Astrocyte of the hippocampus (primary cell): ENCODE measurements around the gene UBE2N.

Experiments used
- DNase-seq: peaks from one replicate; pipeline ENCODE4 v3.0.0; 2011; ENCODE audit warnings: low read depth, low spot score

The UBE2N gene

GRCh38 chr12:93380480-93381121 is 61.1 kb downstream of the UBE2N start:
- peak; percentile 62 for DNase-seq

DNA sequence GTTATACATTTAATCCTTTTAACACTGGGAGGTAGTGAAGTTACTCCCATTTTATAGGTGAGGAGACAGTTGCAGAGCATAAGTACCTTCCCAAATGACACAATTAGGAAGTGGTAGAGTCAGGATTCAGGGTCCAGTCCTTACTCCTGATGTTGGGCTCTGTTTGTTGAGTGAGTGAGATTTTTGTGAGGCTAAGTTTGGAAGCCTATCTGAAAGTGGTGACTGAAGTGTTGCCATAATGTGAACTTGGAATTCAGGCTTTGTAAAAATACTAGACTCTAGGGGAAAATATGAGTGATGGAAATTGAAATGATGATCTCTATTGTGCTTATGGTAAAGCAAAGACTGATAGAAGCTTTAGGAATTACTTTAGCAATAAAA is 61.8 kb downstream of the UBE2N start:
- peak; percentile 19 for DNase-seq

DNA sequence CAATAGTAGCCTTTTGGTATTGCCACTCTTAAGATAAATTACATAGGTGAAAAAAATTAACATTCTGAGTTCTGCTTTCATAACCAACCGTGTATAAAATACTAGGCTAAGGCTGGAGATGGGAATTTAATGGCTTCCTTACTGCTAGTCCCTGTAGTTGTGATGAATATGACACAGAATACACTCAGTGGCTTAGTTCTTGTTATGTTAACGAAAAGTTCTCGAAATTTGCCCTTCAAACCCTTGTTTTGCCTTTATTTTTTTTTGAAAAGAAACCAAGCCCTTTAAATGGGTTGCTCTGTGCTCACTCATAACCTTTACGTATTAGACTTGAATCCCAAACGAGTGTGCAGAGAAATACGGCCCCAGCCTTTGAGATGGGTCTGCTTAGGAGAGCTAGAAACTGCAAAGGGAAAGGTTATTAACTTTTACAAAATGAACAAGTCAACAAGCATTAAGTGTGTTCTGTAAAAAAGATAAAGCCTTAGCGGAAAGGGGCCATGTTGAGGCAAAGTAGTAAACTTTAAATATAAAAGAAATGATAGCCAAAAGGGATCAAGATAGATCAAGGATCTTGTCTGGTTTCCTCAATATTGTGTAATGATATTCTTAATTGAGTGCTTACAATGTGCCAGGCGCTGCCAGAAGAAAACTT is 62.3 kb downstream of the UBE2N start:
- DNase-seq, result peak; percentile 38

DNA sequence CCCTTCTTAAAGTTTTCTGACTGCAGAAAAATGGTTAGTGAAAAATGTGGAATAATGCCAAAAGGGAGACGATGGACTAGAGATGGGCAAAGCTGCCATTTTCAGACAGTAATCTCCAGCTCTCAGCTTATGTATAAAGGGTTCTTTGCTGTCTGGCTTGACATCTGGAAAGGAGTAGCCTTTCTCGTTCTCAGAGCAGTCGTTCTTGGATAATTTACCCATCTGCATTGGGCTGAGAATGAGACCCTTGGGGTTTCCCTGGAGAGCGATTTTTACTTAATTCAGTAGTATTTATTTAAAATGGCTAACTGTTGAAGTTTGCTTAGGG is 62.8 kb downstream of the UBE2N start:
- no peak for DNase-seq

DNA sequence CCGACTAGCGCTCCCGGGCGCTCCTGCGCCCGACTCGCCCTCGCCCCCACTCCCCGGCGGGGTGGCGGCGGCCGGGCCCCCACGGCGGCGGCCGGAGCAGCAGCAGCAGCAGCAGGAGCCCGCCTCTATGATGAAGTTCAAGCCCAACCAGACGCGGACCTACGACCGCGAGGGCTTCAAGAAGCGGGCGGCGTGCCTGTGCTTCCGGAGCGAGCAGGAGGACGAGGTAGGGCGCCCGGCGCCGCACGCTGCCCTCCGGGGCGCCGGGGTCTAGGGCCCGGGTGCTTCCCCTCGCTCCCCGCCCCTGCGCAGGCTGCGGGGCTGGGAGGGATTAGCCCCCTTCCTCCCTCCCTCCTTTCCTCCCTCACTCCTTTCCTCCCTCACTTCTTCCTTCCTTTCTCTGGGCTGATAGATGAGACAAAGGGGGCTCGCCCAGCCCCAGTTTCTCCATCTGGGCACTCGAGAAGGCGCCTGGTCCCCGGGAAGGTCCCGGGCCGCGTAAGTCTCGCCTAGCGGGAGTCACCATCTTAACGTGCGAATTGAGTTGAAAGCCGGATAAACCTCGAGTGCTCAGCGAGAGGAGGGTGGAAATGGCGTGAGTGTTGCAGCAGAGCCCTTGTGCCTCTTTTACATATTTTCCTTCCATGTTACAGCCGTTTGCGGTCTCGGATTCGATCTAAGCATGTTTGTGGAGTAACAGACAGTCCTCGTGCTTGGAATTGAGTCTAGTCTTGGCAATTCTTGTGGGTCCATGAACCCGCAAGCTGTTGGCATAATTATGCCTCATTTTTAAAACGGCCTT is 63.4 kb downstream of the UBE2N start:
- peak; percentile 83 for DNase-seq

- DNase-seq, result peak; percentile 98
Observed at GRCh38 chr12:93377252-93378195, 64.2 kb downstream of the UBE2N start, which contains the start of gene NUDT4. TSS of gene NUDT4 (plus strand) at chr12:93377925. CDS start at chr12:93378323, 398 bp downstream.

DNA sequence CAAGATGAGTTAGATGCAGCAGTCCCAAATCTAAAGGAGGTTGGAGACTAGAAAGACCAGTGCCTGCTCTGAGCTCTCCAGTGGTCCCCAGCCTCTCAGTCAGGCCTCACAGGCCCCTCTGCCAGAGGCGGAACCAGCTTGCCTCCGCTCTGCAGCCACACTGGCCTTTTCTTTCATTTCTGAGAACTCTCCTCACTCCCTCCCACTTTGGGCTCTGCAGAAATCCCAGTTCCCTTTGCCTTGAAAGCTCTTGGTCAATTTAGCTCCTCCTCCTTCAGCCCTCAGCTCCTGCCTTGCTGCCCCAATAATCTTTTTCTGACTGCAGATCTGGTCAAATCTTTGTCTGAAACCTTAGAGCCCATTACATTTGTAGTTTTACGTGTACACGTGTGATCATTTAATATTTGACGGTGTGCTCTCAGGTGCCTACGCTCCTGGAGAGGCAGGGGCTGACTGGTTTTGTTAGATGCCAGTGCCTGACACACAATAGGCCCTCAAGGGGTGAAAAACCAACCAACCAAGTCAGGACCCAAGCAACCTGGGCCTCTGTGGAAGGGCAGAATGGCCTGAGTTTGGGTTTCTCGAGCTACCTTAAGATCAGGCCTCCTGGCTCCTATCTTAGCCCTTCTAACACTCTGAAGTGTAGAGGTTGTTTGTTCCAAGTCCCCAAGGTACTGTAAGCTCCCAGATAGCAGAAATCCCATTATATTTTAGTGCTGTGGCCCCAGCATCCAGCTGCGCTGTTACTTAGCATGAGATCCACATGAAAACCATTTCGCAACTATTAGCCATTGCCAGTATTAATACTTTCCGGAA is 65.1 kb downstream of the UBE2N start:
- peak; percentile 26 for DNase-seq

DNA sequence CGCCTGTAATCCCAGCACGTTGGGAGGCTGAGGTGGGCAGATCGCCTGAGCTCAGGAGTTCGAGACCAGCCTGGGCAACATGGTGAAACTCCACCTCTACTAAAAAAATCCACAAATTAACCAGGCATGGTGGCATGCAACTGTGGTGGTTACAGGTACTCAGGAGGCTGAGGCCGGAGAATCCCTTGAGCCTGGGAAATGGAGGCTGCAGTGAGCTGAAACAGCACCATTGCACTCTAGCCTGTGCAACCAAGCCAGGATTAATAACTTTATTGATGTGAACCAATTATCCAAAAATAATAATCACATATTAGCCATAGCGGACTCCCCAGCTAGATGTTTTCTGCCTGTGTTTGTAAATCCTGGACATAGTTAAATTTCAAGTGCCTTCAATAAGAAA is 65.8 kb downstream of the UBE2N start:
- no peak for DNase-seq

GRCh38 chr12:93373961-93374656 is 67.6 kb downstream of the UBE2N start:
- DNase-seq, result no peak

GRCh38 chr12:93370947-93371346 is 70.8 kb downstream of the UBE2N start:
- DNase-seq, result no peak

DNA sequence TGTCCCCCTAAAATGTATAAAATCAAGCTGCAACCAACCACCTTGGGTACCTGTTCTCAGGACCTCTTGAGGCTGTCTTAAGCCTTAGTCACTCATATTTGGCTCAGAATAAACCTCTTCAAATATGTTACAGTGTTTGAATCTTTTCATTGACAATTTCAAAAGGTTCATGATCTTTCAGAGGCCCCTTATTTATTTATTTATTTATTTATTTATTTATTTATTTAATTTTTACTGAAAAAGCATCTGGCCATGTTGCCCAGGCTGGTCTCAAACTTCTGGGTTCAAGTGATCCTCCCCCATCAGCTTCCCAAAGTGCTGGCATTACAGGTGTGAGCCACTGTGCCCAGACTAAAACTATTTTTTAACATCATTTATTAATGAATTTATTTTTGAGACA is 72.2 kb downstream of the UBE2N start:
- no peak for DNase-seq

GRCh38 chr12:93368766-93369165 is 73.0 kb downstream of the UBE2N start:
- DNase-seq, result no peak

GRCh38 chr12:93366422-93366821 is 75.3 kb downstream of the UBE2N start:
- DNase-seq, result no peak

DNA sequence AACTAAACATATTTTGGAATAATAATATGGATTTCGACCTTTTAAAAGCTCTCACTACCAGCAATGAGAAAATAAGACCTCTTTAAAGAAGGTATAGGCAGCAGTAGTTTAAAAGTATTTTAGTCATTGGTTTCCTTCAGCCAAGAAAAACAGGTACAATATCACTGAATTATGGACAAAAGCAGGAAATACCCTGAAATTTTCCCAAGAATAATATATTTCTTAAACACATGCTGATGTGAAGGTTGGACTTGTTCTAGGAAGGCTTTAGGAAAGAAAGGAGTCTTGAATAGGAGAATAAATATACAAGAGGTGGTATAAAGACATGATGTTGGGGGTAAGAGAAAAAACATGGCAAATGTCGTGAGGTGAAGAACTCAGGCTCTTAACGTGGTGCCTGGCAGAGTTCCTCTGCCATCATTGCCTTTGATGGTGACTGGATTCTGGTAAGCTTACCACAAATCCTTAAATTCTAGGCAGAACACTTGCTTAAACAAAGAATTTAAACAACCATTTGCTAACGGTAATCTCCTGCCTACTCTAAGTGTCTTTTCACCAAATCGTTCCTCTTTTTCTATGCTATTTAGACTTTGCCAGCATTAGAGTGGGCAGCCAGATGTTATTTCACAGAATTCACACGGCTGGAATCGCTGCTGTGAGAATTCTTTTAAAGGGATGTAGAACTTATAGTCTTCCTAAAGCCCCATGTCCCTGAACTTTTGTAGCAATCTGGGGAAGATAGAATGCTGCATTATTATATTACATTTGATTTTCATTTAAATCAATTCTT is 75.9 kb downstream of the UBE2N start:
- DNase-seq, result peak; percentile 19

DNA sequence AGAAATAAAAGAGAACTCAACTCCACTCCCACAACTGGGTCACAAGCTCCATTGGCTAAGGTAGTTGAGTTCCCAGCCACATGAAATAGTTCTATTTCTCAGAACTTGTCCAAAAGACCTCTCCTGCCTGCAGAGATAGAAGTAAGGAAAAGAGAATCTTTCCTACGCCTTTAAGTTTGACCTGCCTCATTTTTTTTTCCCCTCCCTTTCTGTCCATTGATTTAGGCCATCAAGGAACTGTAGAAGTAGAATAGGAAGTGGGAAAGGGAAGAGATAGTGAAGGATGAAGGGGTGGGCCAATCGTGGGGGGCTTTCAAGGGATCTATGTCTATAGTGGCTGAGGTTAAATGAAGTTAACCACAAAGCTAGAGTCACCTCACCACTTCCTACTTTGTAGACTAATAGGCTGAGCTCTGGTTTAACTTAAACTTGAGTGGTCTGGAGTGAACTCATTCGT is 77.9 kb downstream of the UBE2N start:
- no peak for DNase-seq

- peak; percentile 93 for DNase-seq
Observed at GRCh38 chr12:93361151-93361919, 80.4 kb downstream of the UBE2N start.

DNA sequence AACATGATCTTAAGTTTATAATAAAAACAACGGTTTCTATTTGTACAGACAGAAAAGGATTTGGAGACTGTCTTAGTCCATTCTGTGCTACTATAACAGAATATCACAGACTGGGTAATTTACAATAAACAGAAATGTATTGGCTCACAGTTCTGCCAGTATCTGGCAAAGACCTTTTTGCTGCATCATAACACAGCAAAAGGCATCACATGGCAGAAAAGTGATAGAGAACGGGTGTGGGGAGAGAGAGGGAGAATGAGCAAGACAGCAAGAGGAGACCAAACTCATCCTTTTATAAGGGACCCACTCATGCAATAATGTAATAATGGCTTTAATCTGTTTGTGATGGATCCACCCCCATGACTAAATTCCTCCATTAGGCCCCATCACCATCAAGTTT is 81.1 kb downstream of the UBE2N start:
- DNase-seq, result no peak

DNA sequence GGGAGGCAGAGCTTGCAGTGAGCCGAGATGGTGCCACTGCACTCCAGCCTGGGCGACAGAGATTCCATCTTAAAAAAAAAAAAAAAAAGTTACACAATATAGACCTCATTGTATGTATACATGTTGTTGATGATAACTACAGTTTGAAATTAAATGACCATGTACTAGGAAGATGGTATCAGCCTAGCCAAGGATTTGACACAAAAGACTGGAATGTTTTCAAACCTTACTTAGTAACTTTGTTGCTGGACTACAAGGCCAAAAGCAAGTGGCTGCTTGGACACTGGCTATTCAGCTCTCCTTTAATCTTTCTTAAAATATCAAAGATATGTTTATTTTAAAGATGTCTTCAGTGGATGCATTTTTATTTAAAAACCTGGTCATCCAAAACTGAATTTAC is 82.9 kb downstream of the UBE2N start:
- DNase-seq, result no peak

GRCh38 chr12:93358058-93358457 is 83.7 kb downstream of the UBE2N start:
- no peak for DNase-seq
